GM18526 (cell line): ENCODE results near the gene TLE4.

Experiments used
- POLR2A ChIP-seq: IDR thresholded peaks from 3 replicates; pipeline ENCODE4 v1.6.1; 2011; ENCODE audit not compliant: insufficient read length; ENCODE audit errors: extremely low read depth

Gene TLE4

DNA sequence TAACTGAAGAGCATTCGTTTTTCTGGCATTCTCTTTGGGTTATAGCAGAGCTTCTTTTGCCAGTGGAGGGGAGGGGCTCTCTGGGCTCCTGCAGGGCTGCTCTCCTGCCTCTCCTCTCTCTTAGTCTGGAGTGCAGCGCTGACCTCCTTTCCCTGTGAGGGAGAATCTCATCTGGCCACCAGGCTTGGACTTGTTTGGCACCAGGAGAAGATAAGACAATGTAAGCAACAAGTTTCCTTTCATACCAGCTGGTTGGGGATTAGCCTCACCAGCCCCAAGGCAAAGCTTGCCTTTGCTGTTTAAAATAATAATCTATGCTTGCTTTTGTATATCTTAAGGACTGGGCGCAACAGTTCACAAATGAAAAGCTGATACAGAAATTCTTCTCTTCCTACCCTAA lies 196.4 kb downstream of the TLE4 start:
- TF ChIP-seq POLR2A = no peak

GRCh38 chr9:79769476-79770275 lies 197.9 kb downstream of the TLE4 start:
- TF ChIP-seq POLR2A = no peak

GRCh38 chr9:79774356-79774755 lies 202.6 kb downstream of the TLE4 start:
- no peak for TF ChIP-seq POLR2A
